A673 (cell line): ENCODE data around the gene MEN1.

Experiments
- EZH2 ChIP-seq: fragments of 200-600 bp; sonication (generic); IDR thresholded peaks from 2 replicates; pipeline ENCODE4 v1.6.1; 2017; ENCODE audit warnings: borderline replicate concordance, low read depth, mild to moderate bottlenecking, mixed read lengths, antibody characterized with exemption, low read length; ENCODE audit not compliant: poor library complexity, severe bottlenecking
- TF ChIP-seq, protein P1 (sequence below): fragments of 300-800, 200-600 bp; sonication (generic); conservative IDR thresholded peaks from 2 replicates; pipeline ENCODE4 v1.5.1; 2017; ENCODE audit warnings: low read depth, mild to moderate bottlenecking, antibody characterized with exemption, low read length, moderate library complexity, mixed read lengths

DNA sequence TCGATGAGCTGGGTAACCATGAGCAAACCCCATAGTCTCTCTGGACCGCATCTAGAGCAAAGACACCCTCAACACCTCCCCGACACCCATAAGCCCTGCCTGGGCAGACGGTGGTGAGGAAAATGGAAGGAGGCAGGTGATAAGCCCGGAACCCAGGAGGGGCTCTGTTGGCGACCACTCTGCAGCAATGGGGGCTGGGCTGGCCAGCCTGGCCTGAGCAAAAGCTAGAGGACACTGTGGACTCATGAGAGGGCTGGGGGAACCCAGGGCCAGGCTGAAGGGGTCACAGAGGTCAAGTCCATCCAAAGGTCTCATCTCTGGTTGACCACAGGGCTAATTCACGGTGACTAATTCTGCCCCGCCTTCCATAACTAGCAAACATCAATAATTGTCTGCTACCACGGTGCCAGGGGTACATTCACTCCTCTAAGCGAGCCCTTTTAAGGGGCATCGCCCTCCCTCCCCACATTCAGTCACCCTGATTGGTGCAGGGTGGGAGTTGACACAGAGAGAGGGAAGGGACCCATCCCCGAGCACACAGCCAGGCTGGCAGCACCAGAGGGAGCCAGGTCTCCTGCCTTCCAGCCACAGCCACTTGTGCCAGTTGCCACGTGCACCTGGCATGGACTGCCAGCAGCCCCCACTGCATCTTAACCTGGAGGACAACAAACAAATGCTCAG lies 54.5 kb downstream of the MEN1 start:
- TF ChIP-seq, protein P1, sequence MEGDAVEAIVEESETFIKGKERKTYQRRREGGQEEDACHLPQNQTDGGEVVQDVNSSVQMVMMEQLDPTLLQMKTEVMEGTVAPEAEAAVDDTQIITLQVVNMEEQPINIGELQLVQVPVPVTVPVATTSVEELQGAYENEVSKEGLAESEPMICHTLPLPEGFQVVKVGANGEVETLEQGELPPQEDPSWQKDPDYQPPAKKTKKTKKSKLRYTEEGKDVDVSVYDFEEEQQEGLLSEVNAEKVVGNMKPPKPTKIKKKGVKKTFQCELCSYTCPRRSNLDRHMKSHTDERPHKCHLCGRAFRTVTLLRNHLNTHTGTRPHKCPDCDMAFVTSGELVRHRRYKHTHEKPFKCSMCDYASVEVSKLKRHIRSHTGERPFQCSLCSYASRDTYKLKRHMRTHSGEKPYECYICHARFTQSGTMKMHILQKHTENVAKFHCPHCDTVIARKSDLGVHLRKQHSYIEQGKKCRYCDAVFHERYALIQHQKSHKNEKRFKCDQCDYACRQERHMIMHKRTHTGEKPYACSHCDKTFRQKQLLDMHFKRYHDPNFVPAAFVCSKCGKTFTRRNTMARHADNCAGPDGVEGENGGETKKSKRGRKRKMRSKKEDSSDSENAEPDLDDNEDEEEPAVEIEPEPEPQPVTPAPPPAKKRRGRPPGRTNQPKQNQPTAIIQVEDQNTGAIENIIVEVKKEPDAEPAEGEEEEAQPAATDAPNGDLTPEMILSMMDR = no peak
- TF ChIP-seq EZH2 = no peak
